H54 (cell line): Measurements from ENCODE around the gene CFAP74.
"Not testable (repeated sequence)": the region's sequence is repeated elsewhere in the genome, so short reads cannot be mapped to it uniquely, and the experiment has no call there.

Source experiments
- DNase-seq: peaks from one replicate; pipeline ENCODE4 v3.0.0; 2011; ENCODE audit warnings: low spot score, mixed read lengths; ENCODE audit not compliant: insufficient read length
- FAIRE-seq: peaks from 3 replicates; lab custom pipeline; 2011; peaks lifted over from hg19 to GRCh38; lab: Jason Lieb, UNC
- POLR2A ChIP-seq: IDR thresholded peaks from 2 replicates; pipeline ENCODE4 v1.6.1; 2011; ENCODE audit warnings: low read depth, mild to moderate bottlenecking, low read length

CFAP74 gene

GRCh38 chr1:1997576-1997975 is 6.0 kb downstream of the CFAP74 start:
- no peak for TF ChIP-seq POLR2A
- DNase-seq (no peak), FAIRE-seq (no peak)

GRCh38 chr1:1996207-1996651 is 7.4 kb downstream of the CFAP74 start:
- TF ChIP-seq POLR2A: no peak
- DNase-seq: no peak
- FAIRE-seq: no peak

DNA sequence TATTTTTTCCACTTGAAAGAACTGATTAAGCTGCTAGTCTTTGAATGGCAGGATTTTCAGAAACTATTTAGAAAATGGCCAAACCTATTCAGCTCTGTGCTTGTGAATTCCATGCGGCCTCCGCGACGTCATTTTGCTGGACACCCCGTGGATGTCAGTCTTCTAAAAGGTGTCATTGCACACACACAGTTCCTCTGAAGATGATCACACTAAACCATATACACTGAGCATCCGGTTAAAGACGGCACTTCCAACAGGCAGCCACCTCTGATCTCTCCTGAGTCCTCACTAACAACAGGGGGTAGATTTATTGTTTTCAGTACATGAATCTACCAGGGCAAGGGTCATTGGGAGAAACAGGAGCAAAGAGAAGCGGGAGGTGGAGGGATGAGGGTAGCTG is 9.1 kb downstream of the CFAP74 start:
- FAIRE-seq: no peak
- no peak for DNase-seq
- TF ChIP-seq POLR2A: no peak

DNA sequence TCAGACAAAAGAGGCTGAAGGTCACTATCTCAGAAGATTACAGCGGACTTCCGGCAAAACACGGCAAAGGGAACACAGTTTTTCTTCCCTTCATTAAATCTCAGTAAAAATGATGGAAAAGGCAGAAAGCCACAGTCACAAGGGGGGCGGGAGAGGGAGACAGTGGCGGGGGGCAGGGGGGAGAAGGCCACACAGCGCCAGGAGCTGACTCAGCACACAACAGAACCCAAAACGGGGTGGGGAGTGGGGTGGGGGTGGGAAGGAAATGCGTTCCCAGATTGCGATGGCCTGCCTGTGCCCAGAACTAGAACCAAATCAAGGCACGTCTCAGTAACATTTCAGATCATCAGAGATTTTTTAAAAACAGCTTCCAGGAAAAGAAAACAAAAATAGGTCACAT is 13.4 kb downstream of the CFAP74 start:
- DNase-seq: no peak
- no peak for TF ChIP-seq POLR2A

GRCh38 chr1:1989789-1990188 is 13.8 kb downstream of the CFAP74 start:
- DNase-seq (no peak), FAIRE-seq (no peak)
- TF ChIP-seq POLR2A: no peak

More for the DNA sequence above, 13.4 kb downstream of the CFAP74 start:
- FAIRE-seq: no peak

GRCh38 chr1:1989102-1989542 is 14.5 kb downstream of the CFAP74 start:
- no peak for TF ChIP-seq POLR2A
- DNase-seq (no peak), FAIRE-seq (no peak)

- TF ChIP-seq POLR2A: no peak
- DNase-seq (no peak), FAIRE-seq (no peak)
These were observed 15.3 kb downstream of the CFAP74 start for GRCh38 chr1:1988061-1988945.

DNA sequence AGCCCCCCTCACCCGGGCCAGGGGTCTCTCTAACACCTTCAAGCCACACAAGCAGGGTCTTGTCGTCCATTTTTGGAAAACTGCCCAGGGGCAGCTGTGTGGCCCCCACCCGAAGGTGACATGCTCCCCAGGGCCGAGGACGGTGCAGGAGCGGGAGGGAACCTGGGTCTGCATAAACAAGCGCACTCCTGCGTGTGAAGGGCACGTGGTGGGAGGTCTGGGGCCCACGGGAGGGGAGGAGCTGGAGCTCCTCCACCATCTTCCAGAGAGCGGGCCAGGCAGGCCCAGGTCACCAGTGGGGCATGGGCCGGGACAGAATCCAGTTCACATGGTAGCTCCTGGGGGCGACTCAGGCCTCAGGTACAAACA is 16.5 kb downstream of the CFAP74 start:
- no peak for TF ChIP-seq POLR2A
- no peak for FAIRE-seq
- no peak for DNase-seq

DNA sequence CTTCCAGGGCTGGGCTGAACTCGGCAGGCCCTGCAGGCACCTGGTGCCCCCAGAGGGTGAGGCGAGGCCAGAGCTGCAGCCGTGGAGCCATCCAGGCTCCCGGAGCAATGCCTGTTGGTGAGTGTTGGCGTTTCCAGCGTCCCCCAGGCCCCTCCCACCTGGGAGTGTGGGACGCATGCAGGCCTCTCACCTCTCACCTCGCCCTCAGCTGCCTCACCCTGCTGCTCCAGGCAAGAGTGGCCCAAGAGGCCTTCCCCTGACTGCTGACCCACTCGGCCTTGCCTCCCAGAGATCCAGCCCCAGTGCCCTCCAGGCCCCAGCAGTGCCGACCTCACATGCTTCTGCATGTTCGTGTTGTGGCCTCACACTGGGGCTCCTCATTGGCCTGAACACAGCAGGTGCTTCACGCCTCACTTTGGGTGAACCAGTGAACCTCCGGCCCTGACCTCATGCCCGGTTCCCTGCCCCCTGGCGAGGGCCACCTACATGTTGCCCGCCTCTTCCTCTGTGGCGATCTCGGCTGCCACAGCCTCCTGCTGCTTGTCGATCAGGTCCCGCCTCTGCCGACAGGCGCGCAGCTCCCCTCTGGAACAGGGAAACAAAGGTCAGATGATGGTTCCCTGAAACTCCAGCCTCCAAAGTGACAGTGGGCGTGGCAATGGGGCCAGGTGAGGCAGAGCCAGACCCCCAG is 17.0 kb downstream of the CFAP74 start:
- TF ChIP-seq POLR2A: no peak
- FAIRE-seq: no peak
- DNase-seq: no peak

DNA sequence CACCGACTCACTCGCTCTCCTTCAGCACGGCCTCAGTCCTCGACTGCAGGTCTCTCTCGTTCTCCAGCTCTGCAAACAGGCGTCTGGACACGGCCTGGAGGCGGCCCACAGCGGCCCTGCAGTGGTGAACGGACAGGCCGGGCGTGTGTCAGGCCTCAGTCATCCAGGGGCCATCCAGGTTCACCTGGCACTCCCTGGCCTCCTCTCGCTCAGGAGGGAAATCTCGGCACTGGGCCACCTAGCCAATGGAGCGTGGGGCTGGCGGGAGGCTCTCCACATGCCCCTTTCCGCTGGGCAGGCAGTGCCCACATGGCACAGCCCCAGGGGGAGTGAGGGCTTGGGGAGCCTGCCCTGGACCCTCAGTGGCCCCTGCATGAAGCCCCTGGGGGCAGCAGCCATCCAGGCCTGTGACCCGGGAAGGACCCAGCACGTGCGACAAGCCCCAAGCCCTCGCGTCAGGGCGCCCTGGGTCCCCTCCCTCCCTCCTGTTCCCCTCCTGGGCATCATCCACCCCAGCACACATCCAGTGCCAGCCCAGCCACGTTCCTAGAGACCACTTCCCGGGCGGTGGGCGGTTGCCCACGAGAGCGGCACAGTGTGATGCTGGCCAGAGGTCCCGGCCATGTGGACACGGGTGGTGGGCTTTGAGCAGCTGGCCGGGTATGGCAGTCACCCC is 18.1 kb downstream of the CFAP74 start:
- no peak for TF ChIP-seq POLR2A
- no peak for FAIRE-seq

DNA sequence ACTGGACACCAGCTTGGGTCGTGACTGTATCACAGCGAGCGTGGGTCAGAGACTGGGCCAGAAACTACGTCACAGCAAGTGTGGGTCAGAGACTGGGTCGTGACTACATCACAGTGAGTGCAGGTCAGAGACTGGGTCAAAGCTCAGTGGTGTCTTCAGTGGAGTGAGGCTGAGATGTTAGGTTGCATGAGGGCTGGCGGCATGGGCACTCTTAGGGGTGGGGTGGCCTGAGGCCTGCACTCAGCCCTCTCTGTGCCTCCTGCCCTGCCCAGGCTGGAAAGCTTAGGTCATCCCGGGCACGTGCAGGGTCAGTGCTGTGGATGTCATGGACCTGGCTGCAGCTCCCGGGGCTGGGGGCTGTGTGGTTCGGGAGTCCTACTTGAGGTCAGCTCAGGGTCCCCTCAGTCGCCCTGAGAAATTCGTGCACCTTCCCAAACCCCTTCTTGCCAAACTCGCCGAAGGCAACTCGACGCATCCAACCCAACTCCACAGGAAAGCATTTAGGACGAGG is 19.0 kb downstream of the CFAP74 start:
- FAIRE-seq (no peak), DNase-seq (no peak)
- no peak for TF ChIP-seq POLR2A

More for the DNA sequence above, 18.1 kb downstream of the CFAP74 start:
- DNase-seq: no peak

DNA sequence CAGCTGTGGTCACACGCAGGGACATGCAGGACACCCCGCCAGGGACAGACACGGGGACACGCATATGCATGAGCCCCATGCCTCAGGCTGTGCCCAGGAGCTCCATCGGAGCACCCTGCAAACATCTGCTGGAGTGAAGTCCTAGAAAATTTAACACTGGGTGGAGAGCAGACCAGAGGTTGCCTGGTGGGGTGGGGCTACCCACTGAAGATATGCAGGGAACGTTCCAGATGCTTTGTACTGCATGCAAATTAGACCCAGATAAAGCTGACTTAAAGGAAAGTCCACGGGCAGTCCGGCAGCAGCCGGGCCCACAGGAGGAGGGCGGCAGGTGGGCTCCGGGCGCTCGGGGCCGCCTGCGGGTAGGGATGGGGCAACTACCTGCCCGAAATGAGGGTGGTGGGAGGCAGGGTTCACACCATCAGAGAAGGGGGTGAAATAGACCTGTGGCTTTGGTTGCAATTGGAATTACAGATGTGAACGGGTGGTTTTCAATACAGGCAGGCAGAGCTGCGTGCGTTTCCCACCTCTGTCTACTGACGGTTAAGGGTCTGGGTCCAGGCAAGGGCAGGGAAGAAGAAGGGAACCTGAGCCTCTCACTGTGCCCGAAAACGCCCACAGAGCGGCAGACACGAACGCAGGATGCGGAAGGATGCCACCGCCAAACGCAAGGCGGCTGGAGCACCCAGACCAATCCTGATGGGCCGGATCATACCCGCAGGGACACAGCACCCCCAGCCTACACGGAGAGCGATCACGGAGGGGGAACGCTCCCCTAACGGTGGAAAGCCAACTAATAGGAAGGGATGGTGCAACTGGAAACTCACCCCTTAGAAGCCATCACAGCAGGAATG is 21.0 kb downstream of the CFAP74 start:
- no peak for FAIRE-seq
- TF ChIP-seq POLR2A: no peak
- no peak for DNase-seq

- not testable (repeated sequence) for FAIRE-seq, DNase-seq
These were observed 21.8 kb downstream of the CFAP74 start for GRCh38 chr1:1981631-1982327.
